ENCODE measurements around the gene GNG7.
"Not testable (repeated sequence)": the region's sequence is repeated elsewhere in the genome, so short reads cannot be mapped to it uniquely, and the experiment has no call there.

Gene GNG7

GRCh38 chr19:2668175-2668763 is 34.2 kb downstream of the GNG7 start:
- no peak for DNase-seq

- DNase-seq, result not testable (repeated sequence)
These were observed 35.1 kb downstream of the GNG7 start for GRCh38 chr19:2667349-2667748.

GRCh38 chr19:2666344-2666994 is 36.0 kb downstream of the GNG7 start:
- DNase-seq, result no peak

GRCh38 chr19:2665103-2665502 is 37.4 kb downstream of the GNG7 start:
- no peak for DNase-seq

GRCh38 chr19:2663920-2664571 is 38.4 kb downstream of the GNG7 start:
- peak; percentile 15 for DNase-seq

GRCh38 chr19:2661615-2662014 is 40.9 kb downstream of the GNG7 start:
- DNase-seq, result peak; percentile 18

- DNase-seq, result no peak
These were observed 42.5 kb downstream of the GNG7 start for GRCh38 chr19:2659856-2660432.

GRCh38 chr19:2656533-2656932 is 46.0 kb downstream of the GNG7 start:
- DNase-seq, result no peak

- no peak for DNase-seq
These were observed 48.5 kb downstream of the GNG7 start for GRCh38 chr19:2653710-2654707.

- no peak for DNase-seq
These were observed 49.3 kb downstream of the GNG7 start for GRCh38 chr19:2653218-2653617.

- DNase-seq, result no peak
These were observed 49.9 kb downstream of the GNG7 start for GRCh38 chr19:2652504-2653099.

GRCh38 chr19:2651002-2651733 is 51.3 kb downstream of the GNG7 start:
- not testable (repeated sequence) for DNase-seq

- DNase-seq, result no peak
These were observed 52.0 kb downstream of the GNG7 start for GRCh38 chr19:2650515-2650914.

- peak; percentile 67 for DNase-seq
These were observed 54.0 kb downstream of the GNG7 start for GRCh38 chr19:2648528-2648937.

- DNase-seq, result no peak
These were observed 54.4 kb downstream of the GNG7 start for GRCh38 chr19:2648099-2648498.

GRCh38 chr19:2646866-2647535 is 55.5 kb downstream of the GNG7 start:
- DNase-seq, result no peak

GRCh38 chr19:2645826-2646225 is 56.7 kb downstream of the GNG7 start:
- DNase-seq, result no peak

- not testable (repeated sequence) for DNase-seq
These were observed 59.3 kb downstream of the GNG7 start for GRCh38 chr19:2643123-2643737.

- DNase-seq, result no peak
These were observed 61.2 kb downstream of the GNG7 start for GRCh38 chr19:2641332-2641698.

- DNase-seq, result no peak
These were observed 61.7 kb downstream of the GNG7 start for GRCh38 chr19:2640563-2641331.
